ENCODE measurements around the gene RNF26. TPM values are rescaled to one million over a fixed set of nuclear protein-coding genes. Genes with fewer than 3 reads are reported as not detected.

The RNF26 gene
- total and polyA plus RNA-seq, 2 donors from 2014 or later, result 18.2 to 23.5 TPM

GRCh38 chr11:119371067-119371601 is 36.8 kb downstream of the RNF26 start:
- no peak for FAIRE-seq
- Histone ChIP-seq H3K27me3 (ENCODE audit: control insufficient read depth, insufficient read depth, low read length) (no peaks in the 10 kb centered on the region), H3K4me3 (ENCODE audit: low read length in 3 of 3) (peak overlapping the region in 2 of 3 donors; percentile 51 to 53), H3K4me1 (ENCODE audit: control insufficient read depth in 2 of 3, insufficient read depth in 2 of 3, low read depth in 1 of 3, low read length in 3 of 3) (peaks cover 7 to 70% (median 55%) of the 10 kb centered on the region in 3 donors), H3K36me3 (ENCODE audit: control insufficient read depth in 2 of 3, insufficient read depth in 3 of 3, low read length in 3 of 3) (no peaks in the 10 kb centered on the region), H3K9me3 (ENCODE audit: control insufficient read depth in 2 of 3, insufficient read depth in 1 of 3, low read length in 3 of 3) (no peaks in the 10 kb centered on the region), H3K9ac (ENCODE audit: low read length in 3 of 3) (peak overlapping the region in 2 of 3 donors; percentile 20 to 78), H3K27ac (ENCODE audit: low read depth in 2 of 2, low read length in 2 of 2) (peak overlapping the region; percentile 91 to 97)
- DNase-seq, result peak in 1 of 5 donors; percentile 40
- TF ChIP-seq CTCF (IDR thresholded peaks at IDR 0.05; ENCODE audit: borderline replicate concordance, extremely low read depth, insufficient read depth), result no peak
- intact Hi-C loops (cut with DNase I), result no loop called here

GRCh38 chr11:119371778-119372182 is 37.5 kb downstream of the RNF26 start:
- intact Hi-C loops (cut with DNase I), result no loop called here
- H3K27ac ChIP-seq (ENCODE audit: low read depth in 2 of 2, low read length in 2 of 2), result peak overlapping the region; percentile 91 to 97

GRCh38 chr11:119372260-119373058 is 38.1 kb downstream of the RNF26 start:
- H3K27ac ChIP-seq (ENCODE audit: low read depth in 2 of 2, low read length in 2 of 2), result peak overlapping the region; percentile 3 to 81
- no peaks in the 10 kb centered on the region for H3K9me3 ChIP-seq (ENCODE audit: control insufficient read depth in 2 of 3, insufficient read depth in 1 of 3, low read length in 3 of 3)
- TF ChIP-seq CTCF (IDR thresholded peaks at IDR 0.05; ENCODE audit: borderline replicate concordance, extremely low read depth, insufficient read depth), result no peak
- intact Hi-C loops (cut with DNase I), result no loop called here
- no peak for FAIRE-seq
- H3K4me1 ChIP-seq (ENCODE audit: control insufficient read depth in 2 of 3, insufficient read depth in 2 of 3, low read depth in 1 of 3, low read length in 3 of 3), result peaks cover 5 to 64% (median 43%) of the 10 kb centered on the region in 3 donors
- peak overlapping the region in 1 of 3 donors; percentile 78 for H3K9ac ChIP-seq (ENCODE audit: low read length in 3 of 3)
- peak overlapping the region in 2 of 3 donors; percentile 51 to 53 for H3K4me3 ChIP-seq (ENCODE audit: low read length in 3 of 3)
- no peaks in the 10 kb centered on the region for H3K36me3 ChIP-seq (ENCODE audit: control insufficient read depth in 2 of 3, insufficient read depth in 3 of 3, low read length in 3 of 3)
- no peaks in the 10 kb centered on the region for H3K27me3 ChIP-seq (ENCODE audit: control insufficient read depth, insufficient read depth, low read length)
- DNase-seq, result peak in 2 of 5 donors; percentile 60 to 64

More at GRCh38 chr11:119371778-119372182, 37.5 kb downstream of the RNF26 start:
- Histone ChIP-seq H3K9ac (ENCODE audit: low read length in 3 of 3) (peak overlapping the region in 1 of 3 donors; percentile 78), H3K27me3 (ENCODE audit: control insufficient read depth, insufficient read depth, low read length) (no peaks in the 10 kb centered on the region), H3K4me1 (ENCODE audit: control insufficient read depth in 2 of 3, insufficient read depth in 2 of 3, low read depth in 1 of 3, low read length in 3 of 3) (peaks cover 7 to 68% (median 50%) of the 10 kb centered on the region in 3 donors), H3K9me3 (ENCODE audit: control insufficient read depth in 2 of 3, insufficient read depth in 1 of 3, low read length in 3 of 3) (no peaks in the 10 kb centered on the region), H3K4me3 (ENCODE audit: low read length in 3 of 3) (peak overlapping the region in 2 of 3 donors; percentile 51 to 53), H3K36me3 (ENCODE audit: control insufficient read depth in 2 of 3, insufficient read depth in 3 of 3, low read length in 3 of 3) (no peaks in the 10 kb centered on the region)
- peak; percentile 22 for TF ChIP-seq CTCF (IDR thresholded peaks at IDR 0.05; ENCODE audit: borderline replicate concordance, extremely low read depth, insufficient read depth)
- FAIRE-seq, result no peak
- peak; percentile 39 to 79 (median 62) for DNase-seq
